ENCODE results near the gene P3H3. TPM values are rescaled to one million over a fixed set of nuclear protein-coding genes. Genes with fewer than 3 reads are reported as not detected.

P3H3 gene, protein sequence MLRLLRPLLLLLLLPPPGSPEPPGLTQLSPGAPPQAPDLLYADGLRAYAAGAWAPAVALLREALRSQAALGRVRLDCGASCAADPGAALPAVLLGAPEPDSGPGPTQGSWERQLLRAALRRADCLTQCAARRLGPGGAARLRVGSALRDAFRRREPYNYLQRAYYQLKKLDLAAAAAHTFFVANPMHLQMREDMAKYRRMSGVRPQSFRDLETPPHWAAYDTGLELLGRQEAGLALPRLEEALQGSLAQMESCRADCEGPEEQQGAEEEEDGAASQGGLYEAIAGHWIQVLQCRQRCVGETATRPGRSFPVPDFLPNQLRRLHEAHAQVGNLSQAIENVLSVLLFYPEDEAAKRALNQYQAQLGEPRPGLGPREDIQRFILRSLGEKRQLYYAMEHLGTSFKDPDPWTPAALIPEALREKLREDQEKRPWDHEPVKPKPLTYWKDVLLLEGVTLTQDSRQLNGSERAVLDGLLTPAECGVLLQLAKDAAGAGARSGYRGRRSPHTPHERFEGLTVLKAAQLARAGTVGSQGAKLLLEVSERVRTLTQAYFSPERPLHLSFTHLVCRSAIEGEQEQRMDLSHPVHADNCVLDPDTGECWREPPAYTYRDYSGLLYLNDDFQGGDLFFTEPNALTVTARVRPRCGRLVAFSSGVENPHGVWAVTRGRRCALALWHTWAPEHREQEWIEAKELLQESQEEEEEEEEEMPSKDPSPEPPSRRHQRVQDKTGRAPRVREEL
- total RNA-seq = 1.0 TPM
- 4.4 TPM for polyA plus RNA-seq
- long read RNA-seq, donor 1 = 0 reads
- long read RNA-seq, donor 2 = 0 reads
- long read RNA-seq, donor 3 = 0 reads
- long read RNA-seq, donor 4 = 0 reads
- long read RNA-seq, donor 5, partial matches to known transcripts = 0 of 1 reads
- long read RNA-seq, donor 5, other reads (novel, unspliced or antisense) = 0 of 1 reads
- long read RNA-seq, donor 6, partial matches to known transcripts = 0 of 1 reads
- long read RNA-seq, donor 6, other reads (novel, unspliced or antisense) = 0 of 1 reads
- long read RNA-seq, donor 7 = 0 reads
- long read RNA-seq, donor 8, partial matches to known transcripts = 0 of 1 reads
- long read RNA-seq, donor 8, other reads (novel, unspliced or antisense) = 0 of 1 reads
- long read RNA-seq, donor 9 = 0 reads
- long read RNA-seq, donor 10 = 0 reads

- Histone ChIP-seq H3K36me3 (ENCODE audit: control insufficient read depth in 2 of 2, insufficient read depth in 2 of 2, low read length in 1 of 2) (no peaks in the 10 kb centered on the region), H3K27ac (ENCODE audit: low read depth in 1 of 2, low read length in 1 of 2) (peak within 1 kb of the TSS in 1 of 2 donors; percentile 46), H3K4me3 (ENCODE audit: low read length in 2 of 2) (peak within 1 kb of the TSS; percentile 42 to 60), H3K9me3 (ENCODE audit: control insufficient read depth in 2 of 2, insufficient read depth in 1 of 2, low read length in 1 of 2) (peaks cover 0 to 15% of the 10 kb centered on the region in 2 donors), H3K4me1 (ENCODE audit: control insufficient read depth in 2 of 2, insufficient read depth in 2 of 2, low read length in 2 of 2) (peaks cover 7 to 33% of the 10 kb centered on the region in 2 donors), H3K27me3 (ENCODE audit: control insufficient read depth in 2 of 2, insufficient read depth in 1 of 2, low read length in 1 of 2) (peaks cover 40 to 89% of the 10 kb centered on the region in 2 donors)
- peak in 1 of 9 donors; percentile 40 for DNase-seq (ENCODE audit: low read depth in 6 of 9, low spot score in 9 of 9)
- WGBS = 2% methylated on average over 60 of the region's 60 CpGs
These were observed at the start of gene P3H3 for GRCh38 chr12:6827982-6828780. Gene P3H3 (plus strand): TSS chr12:6828407. CDS start chr12:6828441, 34 bp downstream.

DNA sequence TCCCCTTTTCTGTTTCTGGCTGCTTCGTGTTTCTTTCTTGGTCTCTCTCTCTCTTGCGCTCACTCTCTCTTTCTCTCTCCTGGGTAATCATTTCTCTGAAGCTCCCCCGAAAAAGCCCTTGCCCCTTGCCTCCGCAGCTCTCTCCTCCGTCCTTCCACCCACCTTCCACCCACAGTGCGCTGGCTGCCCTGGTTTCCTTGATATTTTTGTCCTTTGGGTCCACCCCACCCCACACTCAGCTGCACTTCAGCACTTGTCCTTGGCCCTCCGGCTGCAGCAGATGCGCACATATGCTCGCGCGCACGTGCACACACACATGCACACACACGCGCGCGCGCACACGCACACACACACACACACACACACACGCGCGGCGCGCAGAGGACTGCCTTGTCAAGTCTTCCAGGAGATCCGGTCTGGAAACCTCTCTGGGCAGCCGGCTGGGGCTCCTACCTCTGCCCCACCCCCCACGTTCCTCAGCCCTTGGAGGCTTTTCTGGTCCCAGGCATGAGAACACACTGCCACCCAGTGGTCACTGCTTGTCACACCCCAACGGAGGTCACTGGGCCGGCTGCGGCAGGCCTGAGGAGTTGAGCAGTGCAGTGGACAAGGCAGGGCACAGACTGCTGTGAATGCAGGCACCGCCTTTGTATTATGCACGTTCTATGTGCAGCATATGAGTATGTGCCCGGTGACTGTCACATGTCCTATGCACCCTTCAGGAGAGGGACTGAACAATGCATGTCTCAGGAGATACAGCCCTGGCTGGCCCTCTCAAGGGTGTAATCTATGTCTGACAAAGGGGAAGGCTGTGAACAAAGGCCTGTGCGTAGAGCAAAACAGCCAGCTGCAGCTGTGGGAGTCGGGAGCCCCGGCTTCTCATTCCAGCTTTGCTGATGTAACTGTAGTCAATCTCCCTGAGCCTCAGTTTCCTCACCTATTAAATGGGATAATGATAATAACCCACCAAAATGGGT, 49.3 kb upstream of the P3H3 start:
- 5% methylated on average over 35 of the region's 35 CpGs for WGBS
- Histone ChIP-seq H3K27me3 (ENCODE audit: control insufficient read depth in 2 of 2, insufficient read depth in 1 of 2, low read length in 1 of 2) (peaks cover 6 to 43% of the 10 kb centered on the region in 2 donors), H3K4me3 (ENCODE audit: low read length in 2 of 2) (peak overlapping the region; percentile 35 to 47), H3K36me3 (ENCODE audit: control insufficient read depth in 2 of 2, insufficient read depth in 2 of 2, low read length in 1 of 2) (no peaks in the 10 kb centered on the region), H3K27ac (ENCODE audit: low read depth in 1 of 2, low read length in 1 of 2) (peak overlapping the region; percentile 87 to 98), H3K9me3 (ENCODE audit: control insufficient read depth in 2 of 2, insufficient read depth in 1 of 2, low read length in 1 of 2) (no peaks in the 10 kb centered on the region), H3K4me1 (ENCODE audit: control insufficient read depth in 2 of 2, insufficient read depth in 2 of 2, low read length in 2 of 2) (peaks cover 62 to 91% of the 10 kb centered on the region in 2 donors)
- peak; percentile 76 to 94 (median 87) for DNase-seq (ENCODE audit: low read depth in 6 of 9, low spot score in 9 of 9)

GRCh38 chr12:6779708-6780432, 48.3 kb upstream of the P3H3 start:
- peaks cover 68 to 91% of the 10 kb centered on the region in 2 donors for H3K4me1 ChIP-seq (ENCODE audit: control insufficient read depth in 2 of 2, insufficient read depth in 2 of 2, low read length in 2 of 2)
- H3K4me3 ChIP-seq (ENCODE audit: low read length in 2 of 2) = no peak overlapping the region
- 81% methylated on average over 6 of the region's 6 CpGs for WGBS
- peak overlapping the region; percentile 67 to 98 for H3K27ac ChIP-seq (ENCODE audit: low read depth in 1 of 2, low read length in 1 of 2)
- H3K9me3 ChIP-seq (ENCODE audit: control insufficient read depth in 2 of 2, insufficient read depth in 1 of 2, low read length in 1 of 2) = no peaks in the 10 kb centered on the region
- H3K27me3 ChIP-seq (ENCODE audit: control insufficient read depth in 2 of 2, insufficient read depth in 1 of 2, low read length in 1 of 2) = peaks cover 0 to 33% of the 10 kb centered on the region in 2 donors
- no peaks in the 10 kb centered on the region for H3K36me3 ChIP-seq (ENCODE audit: control insufficient read depth in 2 of 2, insufficient read depth in 2 of 2, low read length in 1 of 2)
- peak in 2 of 9 donors; percentile 56 to 76 for DNase-seq (ENCODE audit: low read depth in 6 of 9, low spot score in 9 of 9)

GRCh38 chr12:6780573-6780972, 47.6 kb upstream of the P3H3 start:
- peaks cover 0 to 26% of the 10 kb centered on the region in 2 donors for H3K27me3 ChIP-seq (ENCODE audit: control insufficient read depth in 2 of 2, insufficient read depth in 1 of 2, low read length in 1 of 2)
- peaks cover 72 to 91% of the 10 kb centered on the region in 2 donors for H3K4me1 ChIP-seq (ENCODE audit: control insufficient read depth in 2 of 2, insufficient read depth in 2 of 2, low read length in 2 of 2)
- H3K36me3 ChIP-seq (ENCODE audit: control insufficient read depth in 2 of 2, insufficient read depth in 2 of 2, low read length in 1 of 2) = no peaks in the 10 kb centered on the region
- WGBS = 93% methylated on average over 6 of the region's 6 CpGs
- H3K27ac ChIP-seq (ENCODE audit: low read depth in 1 of 2, low read length in 1 of 2) = peak overlapping the region; percentile 74 to 98
- no peak for DNase-seq (ENCODE audit: low read depth in 6 of 9, low spot score in 9 of 9)
- H3K9me3 ChIP-seq (ENCODE audit: control insufficient read depth in 2 of 2, insufficient read depth in 1 of 2, low read length in 1 of 2) = no peaks in the 10 kb centered on the region
- H3K4me3 ChIP-seq (ENCODE audit: low read length in 2 of 2) = no peak overlapping the region

DNA sequence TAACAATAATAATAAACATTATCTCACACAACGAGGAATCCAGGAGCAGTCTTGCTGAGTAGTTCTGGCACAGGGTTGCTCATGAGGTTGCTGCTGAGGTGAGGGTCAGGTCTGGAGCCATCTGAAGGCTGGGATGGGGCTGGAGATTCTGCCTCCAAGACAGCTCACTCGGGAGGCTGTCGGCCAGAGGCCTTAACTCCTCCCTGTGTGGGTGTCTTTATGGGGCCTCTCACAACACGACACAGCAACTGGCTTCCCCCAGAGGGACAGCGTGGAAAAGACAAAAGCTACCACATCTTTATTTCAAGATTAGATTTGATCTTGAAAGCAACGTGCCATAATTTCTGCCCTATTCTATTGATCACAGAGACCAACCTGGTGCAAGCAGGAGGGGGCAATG, 46.1 kb upstream of the P3H3 start:
- H3K4me1 ChIP-seq (ENCODE audit: control insufficient read depth in 2 of 2, insufficient read depth in 2 of 2, low read length in 2 of 2) = peaks cover 86 to 100% of the 10 kb centered on the region in 2 donors
- no peak for DNase-seq (ENCODE audit: low read depth in 6 of 9, low spot score in 9 of 9)
- no peaks in the 10 kb centered on the region for H3K9me3 ChIP-seq (ENCODE audit: control insufficient read depth in 2 of 2, insufficient read depth in 1 of 2, low read length in 1 of 2)
- peak overlapping the region; percentile 2 to 28 for H3K4me3 ChIP-seq (ENCODE audit: low read length in 2 of 2)
- H3K27ac ChIP-seq (ENCODE audit: low read depth in 1 of 2, low read length in 1 of 2) = peak overlapping the region; percentile 94 to 98
- no peaks in the 10 kb centered on the region for H3K36me3 ChIP-seq (ENCODE audit: control insufficient read depth in 2 of 2, insufficient read depth in 2 of 2, low read length in 1 of 2)
- 29% methylated on average over 6 of the region's 6 CpGs for WGBS
- H3K27me3 ChIP-seq (ENCODE audit: control insufficient read depth in 2 of 2, insufficient read depth in 1 of 2, low read length in 1 of 2) = peaks cover 0 to 11% of the 10 kb centered on the region in 2 donors

DNA sequence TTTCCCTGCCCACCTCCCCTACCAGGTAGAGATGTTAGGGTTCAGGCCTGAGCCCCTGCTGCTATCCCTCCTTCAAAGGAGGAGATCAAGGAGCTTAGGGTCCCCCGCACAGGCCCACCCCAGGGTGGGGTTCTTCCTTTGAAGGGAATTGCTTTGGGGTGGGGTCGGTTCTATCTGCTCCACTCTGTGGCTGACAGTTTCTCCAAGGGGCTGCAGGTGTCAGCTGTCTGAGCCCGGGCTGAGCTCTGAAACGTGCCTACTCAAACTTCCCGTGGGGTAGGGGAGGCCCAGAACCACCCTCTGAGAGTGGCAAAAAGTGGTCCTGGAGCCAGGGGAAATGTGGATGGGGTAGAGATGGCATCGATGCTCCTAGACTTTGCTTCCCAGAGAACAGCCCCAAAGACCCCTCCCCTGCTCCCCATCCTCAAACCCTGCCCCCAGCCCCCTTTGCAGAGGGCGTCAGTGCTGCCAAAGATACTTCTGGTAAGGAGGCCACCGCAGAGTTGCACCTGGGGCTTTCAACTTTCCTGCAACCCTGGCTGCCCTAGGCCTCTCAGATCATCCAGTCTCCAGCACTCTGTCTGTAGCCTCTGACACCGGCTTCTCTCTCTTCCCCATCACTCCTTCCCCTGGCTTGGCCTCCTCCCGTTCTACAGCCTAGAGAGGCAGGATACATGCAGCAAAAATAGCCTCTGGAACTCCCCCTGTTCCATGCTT, 45.2 kb upstream of the P3H3 start:
- WGBS = 9% methylated on average over 10 of the region's 10 CpGs
- DNase-seq (ENCODE audit: low read depth in 6 of 9, low spot score in 9 of 9) = peak in 6 of 9 donors; percentile 74 to 95 (median 86)
- H3K4me1 ChIP-seq (ENCODE audit: control insufficient read depth in 2 of 2, insufficient read depth in 2 of 2, low read length in 2 of 2) = peaks cover 81 to 100% of the 10 kb centered on the region in 2 donors
- H3K27ac ChIP-seq (ENCODE audit: low read depth in 1 of 2, low read length in 1 of 2) = peak overlapping the region; percentile 94 to 98
- peaks cover 0 to 2% of the 10 kb centered on the region in 2 donors for H3K27me3 ChIP-seq (ENCODE audit: control insufficient read depth in 2 of 2, insufficient read depth in 1 of 2, low read length in 1 of 2)
- peak overlapping the region; percentile 28 to 33 for H3K4me3 ChIP-seq (ENCODE audit: low read length in 2 of 2)
- no peaks in the 10 kb centered on the region for H3K9me3 ChIP-seq (ENCODE audit: control insufficient read depth in 2 of 2, insufficient read depth in 1 of 2, low read length in 1 of 2)
- no peaks in the 10 kb centered on the region for H3K36me3 ChIP-seq (ENCODE audit: control insufficient read depth in 2 of 2, insufficient read depth in 2 of 2, low read length in 1 of 2)

- Histone ChIP-seq H3K4me1 (ENCODE audit: control insufficient read depth in 2 of 2, insufficient read depth in 2 of 2, low read length in 2 of 2) (peaks cover 80 to 99% of the 10 kb centered on the region in 2 donors), H3K27ac (ENCODE audit: low read depth in 1 of 2, low read length in 1 of 2) (peak overlapping the region; percentile 94 to 98), H3K36me3 (ENCODE audit: control insufficient read depth in 2 of 2, insufficient read depth in 2 of 2, low read length in 1 of 2) (no peaks in the 10 kb centered on the region), H3K27me3 (ENCODE audit: control insufficient read depth in 2 of 2, insufficient read depth in 1 of 2, low read length in 1 of 2) (no peaks in the 10 kb centered on the region), H3K4me3 (ENCODE audit: low read length in 2 of 2) (peak overlapping the region; percentile 28 to 33), H3K9me3 (ENCODE audit: control insufficient read depth in 2 of 2, insufficient read depth in 1 of 2, low read length in 1 of 2) (no peaks in the 10 kb centered on the region)
- WGBS = 76% methylated on average over 9 of the region's 9 CpGs
- no peak for DNase-seq (ENCODE audit: low read depth in 6 of 9, low spot score in 9 of 9)
These were observed 44.4 kb upstream of the P3H3 start for GRCh38 chr12:6783828-6784227.
